ENCODE data around the gene ARHGAP30.
"Not testable (repeated sequence)": the region's sequence is repeated elsewhere in the genome, so short reads cannot be mapped to it uniquely, and the experiment has no call there.

ARHGAP30 gene

GRCh38 chr1:161069731-161070270 lies at the start of gene ARHGAP30:
ARHGAP30 (minus strand) TSS chr1:161069891; CDS start chr1:161069624, 267 bp downstream.
- DNase-seq, result peak; percentile 69

GRCh38 chr1:161117759-161118581 lies 48.3 kb upstream of the ARHGAP30 start, which contains the start of the genes NIT1 and PFDN2:
NIT1 (plus strand) TSS chr1:161118105; CDS start chr1:161118177, 72 bp downstream.
PFDN2 (minus strand) TSS chr1:161118037; CDS start chr1:161118026, 11 bp downstream.
- peak; percentile 90 for DNase-seq

DNA sequence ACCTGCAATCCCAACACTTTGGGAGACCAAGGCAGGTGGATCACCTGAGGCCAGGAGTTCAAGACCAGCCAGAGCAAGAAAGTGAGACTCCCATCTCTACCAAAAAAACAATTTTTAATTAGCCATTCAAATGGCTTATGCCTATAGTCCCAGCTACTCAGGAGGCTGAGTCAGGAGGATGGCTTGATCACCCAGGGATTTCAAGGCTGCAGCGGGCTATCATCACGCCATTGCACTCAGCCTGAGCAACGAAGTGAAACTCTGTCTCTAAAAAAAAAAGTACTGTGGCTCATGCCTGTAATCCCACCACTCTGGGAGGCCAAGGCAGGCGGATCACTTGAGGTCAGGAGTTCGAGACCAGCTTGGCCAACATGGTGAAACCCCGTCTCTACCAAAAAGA lies 46.3 kb upstream of the ARHGAP30 start:
- not testable (repeated sequence) for DNase-seq

DNA sequence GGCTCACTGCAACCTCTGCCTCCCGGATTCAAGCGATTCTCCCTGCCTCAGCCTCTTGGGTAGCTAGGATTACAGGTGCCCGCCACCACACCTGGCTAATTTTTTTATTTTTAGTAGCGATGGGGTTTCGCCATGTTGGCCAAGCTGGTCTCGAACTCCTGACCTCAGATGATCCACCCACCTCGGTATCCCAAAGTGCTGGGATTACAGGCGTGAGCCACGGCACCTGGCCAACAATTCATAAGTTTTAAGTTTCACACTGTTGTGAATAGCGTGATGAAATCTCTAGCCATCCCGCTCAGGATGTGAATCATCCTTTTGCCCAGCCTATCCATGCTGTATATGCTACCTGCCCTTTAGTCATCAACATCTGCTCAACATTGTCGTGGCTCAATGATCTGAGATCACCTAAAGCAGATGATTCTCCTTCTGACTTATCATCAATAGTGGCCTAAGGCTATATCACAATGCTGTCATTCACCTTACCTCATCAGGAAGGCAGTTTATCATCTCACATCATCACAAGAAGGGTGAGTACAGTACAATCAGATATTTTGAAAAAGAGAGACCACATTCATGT lies 45.5 kb upstream of the ARHGAP30 start:
- DNase-seq, result no peak

- no peak for DNase-seq
Measured at GRCh38 chr1:161114556-161114955, 44.9 kb upstream of the ARHGAP30 start.

- no peak for DNase-seq
Measured at GRCh38 chr1:161113915-161114314, 44.2 kb upstream of the ARHGAP30 start.

- DNase-seq, result no peak
Measured at GRCh38 chr1:161111527-161111926, 41.8 kb upstream of the ARHGAP30 start.

DNA sequence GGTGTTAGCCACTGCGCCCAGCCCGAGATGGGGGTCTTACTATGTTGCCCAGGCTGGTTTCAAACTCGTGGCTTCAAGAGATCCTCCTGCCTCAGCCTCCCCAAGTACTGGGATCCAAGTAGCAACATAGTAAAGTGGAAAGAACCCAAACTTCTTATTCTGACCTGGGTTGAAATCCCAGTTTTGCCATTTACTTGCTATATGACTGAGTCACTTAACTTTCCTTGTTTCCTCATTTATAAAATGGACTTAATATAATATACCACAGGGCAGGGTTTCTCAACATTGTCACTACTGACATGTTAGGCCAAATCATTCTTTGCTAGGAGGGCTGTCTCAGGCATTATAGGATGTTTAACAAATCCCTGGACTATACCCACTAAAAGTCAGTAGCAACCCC lies 41.4 kb upstream of the ARHGAP30 start:
- DNase-seq, result no peak

DNA sequence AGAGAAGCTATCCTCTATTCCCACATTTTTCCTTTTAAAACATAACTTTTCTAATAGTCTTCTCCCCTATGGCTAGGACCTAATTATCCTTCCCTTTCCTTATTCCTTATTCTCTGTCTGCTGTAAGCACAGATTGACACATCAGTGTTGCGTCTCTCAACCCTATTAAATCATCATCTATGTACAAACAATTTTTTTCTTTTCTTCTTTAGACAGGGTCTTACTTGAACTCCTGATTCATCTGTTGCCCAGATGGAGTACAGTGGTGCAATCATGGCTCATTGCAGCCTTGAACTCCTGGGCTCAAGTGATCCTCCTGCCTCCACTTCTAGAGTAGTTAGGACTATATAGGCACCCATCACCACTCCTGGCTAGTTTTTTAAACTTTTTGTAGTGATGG lies 36.7 kb upstream of the ARHGAP30 start:
- no peak for DNase-seq

GRCh38 chr1:161100556-161100955 lies 30.9 kb upstream of the ARHGAP30 start:
- no peak for DNase-seq

DNA sequence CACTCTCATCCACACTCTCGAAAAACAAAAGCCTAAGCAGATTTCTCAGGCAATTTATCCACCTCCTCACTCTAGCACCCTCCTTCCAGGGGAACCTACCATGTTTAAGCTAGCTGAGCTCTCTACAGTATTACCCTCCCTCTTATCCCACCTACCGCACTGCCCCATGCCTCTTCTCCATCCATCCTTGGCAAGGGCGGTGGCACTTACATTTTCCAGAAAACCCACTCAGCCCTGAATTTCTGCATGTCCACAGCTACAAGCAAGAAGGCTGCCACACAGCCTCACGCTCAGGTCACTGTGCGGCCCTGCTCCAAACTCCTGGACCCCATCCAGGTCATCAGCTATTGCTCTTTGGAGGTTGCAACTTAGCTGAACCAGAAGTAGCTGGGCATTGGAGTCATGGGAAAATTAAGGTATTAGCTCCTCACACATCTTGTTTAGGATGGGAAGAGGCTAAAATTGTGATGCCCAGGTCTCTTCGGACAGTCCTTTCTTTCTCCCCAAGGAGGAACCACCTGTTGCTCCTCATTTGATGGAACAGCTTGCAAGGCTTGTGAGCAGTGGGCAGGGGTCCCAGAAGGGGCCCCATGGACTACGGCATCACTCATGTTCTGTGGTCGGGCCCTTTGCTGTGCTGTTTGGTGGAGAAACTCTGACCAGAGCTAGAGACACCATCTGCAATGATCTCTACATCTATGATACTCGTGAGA lies 29.6 kb upstream of the ARHGAP30 start:
- no peak for DNase-seq

- peak; percentile 97 for DNase-seq
Measured at GRCh38 chr1:161098210-161099068, 28.7 kb upstream of the ARHGAP30 start, which contains the start of gene KLHDC9. KLHDC9 (plus strand) TSS chr1:161098361; CDS start chr1:161098536, 175 bp downstream.

DNA sequence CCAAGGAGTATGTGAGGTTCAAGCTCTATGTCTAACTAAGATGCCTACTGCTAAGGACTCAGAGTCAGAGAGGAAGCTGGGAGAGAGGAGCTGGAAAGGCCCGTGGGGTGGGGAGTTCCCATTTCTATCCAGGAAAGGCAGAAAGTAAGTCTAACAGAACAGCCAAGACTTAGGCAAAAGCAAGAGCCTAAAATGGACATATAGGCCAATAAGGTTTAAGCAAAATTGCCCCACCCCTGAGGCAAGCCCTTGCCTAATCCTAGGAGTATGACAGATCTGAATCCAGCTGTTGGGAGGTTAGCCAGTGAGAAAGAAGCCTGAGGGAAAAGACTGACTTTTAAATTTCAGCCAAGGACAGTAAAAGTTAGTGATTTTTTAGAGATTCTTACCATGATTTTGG lies 26.8 kb upstream of the ARHGAP30 start:
- no peak for DNase-seq

DNA sequence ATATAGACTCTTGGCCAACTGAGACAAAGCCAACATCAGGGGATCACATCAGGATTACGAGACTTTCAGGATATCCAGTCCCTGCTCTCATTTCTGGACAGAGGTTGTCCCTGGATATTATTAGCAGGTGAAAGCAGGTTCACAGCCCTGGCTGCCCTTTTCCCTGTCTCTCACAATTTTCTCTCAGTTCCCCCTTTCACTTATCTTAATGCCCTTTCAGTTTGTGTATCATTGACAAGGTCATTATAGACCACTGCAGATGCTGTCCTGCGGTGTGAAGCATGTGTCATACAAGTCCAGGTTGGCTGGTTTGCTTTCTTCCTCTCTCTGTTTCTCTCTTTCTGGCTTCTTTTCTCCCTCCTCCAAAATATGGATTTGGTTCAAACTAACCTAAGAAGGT lies 26.3 kb upstream of the ARHGAP30 start:
- peak; percentile 40 for DNase-seq

- DNase-seq, result no peak
Measured at GRCh38 chr1:161095230-161095629, 25.5 kb upstream of the ARHGAP30 start.

DNA sequence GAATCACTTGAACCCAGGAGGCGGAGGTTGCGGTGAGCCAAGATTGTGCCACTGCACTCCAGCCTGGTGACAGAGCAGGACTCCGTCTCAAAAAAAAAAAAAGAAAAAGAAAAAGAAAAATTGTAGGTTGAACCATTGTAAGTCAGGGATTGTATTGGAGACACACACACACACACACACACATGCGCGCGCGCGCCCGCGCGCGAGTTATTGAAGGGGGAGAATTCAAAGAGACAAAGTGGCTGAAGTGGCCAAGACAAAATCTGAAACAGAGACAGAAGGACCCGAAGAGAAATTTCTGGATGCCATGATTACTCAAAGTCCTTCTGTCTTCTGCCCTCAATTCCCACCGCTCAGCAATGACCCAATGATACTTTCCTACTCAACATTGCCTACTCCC lies 24.8 kb upstream of the ARHGAP30 start:
- no peak for DNase-seq

DNA sequence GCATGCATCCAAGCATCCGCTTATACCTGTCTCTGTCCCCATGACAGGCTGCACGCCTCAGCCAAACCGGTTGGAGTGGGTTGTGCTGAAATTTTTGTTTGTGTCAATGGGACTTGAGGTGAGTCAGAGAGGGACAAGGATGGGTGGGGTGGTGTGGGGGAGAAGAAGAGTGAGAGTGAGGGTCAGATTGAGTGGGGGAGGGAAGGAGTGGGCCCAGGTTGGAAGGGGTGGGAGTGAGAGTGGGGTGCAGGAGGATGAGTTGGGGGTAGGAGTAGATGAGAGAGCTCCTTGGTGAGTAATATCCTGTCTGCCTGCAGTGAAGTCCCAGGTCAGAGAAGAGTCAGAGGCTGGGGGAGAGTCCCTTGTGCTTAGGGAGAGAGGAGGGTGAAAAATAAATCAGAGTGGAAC lies 22.9 kb upstream of the ARHGAP30 start:
- DNase-seq, result no peak

- no peak for DNase-seq
Measured at GRCh38 chr1:161091796-161092507, 22.3 kb upstream of the ARHGAP30 start.

GRCh38 chr1:161091093-161091492 lies 21.4 kb upstream of the ARHGAP30 start:
- DNase-seq, result no peak

- DNase-seq, result no peak
Measured at GRCh38 chr1:161090617-161091016, 20.9 kb upstream of the ARHGAP30 start.

DNA sequence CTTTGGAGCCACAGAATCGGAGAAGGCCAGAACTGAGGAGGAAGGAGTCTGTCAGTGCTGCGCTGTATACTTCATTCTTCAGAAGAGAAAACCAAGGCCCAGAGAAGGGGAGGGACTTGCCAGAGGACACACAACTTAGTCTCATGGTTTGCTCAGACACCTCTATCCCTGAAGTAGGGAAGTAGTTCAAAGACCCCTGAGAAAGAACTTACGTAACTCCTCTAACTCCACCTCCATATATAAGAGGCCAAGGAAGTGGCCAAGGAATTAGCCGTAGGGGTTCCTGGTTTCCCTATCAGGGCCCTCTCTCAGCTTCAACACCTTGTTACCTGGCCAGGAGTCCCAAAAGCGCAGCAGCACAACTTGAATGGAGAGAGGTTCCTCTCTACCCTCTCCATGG lies 20.2 kb upstream of the ARHGAP30 start:
- no peak for DNase-seq
